Measurements from ENCODE around the gene FHIT.

FHIT gene

DNA sequence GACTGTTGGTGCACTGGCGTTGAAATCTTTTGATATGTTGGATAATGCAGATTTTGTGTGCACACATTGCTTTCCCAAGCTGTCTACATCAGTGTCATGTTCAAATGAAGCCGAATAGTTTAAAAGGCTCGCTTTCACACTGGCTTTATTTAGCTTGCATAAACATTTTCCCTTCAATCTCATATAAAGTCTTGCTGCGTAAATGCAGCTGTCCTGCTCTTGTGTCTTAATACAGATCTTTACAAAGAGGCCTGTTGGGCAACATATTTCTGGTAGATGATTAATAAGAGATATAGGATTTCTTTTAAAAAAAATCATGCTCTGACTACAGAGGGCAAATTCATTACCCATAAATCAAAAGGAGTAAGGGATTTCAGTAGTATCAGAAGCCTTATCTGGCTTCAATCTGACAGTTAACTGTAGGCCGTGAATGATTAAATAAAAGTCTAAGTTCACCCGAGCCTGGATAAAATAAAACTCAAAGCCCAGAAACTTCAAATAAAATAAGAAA lies 937.2 kb downstream of the FHIT start:
- TF ChIP-seq CTCF (IDR thresholded peaks at IDR 0.05; ENCODE audit: low read depth, low read length, poor library complexity, severe bottlenecking) (no peak), EZH2phosphoT487 (IDR thresholded peaks at IDR 0.05; ENCODE audit: borderline replicate concordance, low read length) (no peak)
- Histone ChIP-seq H3K36me3 (ENCODE audit: control insufficient read depth, low read length) (no peaks in the 10 kb centered on the region), H3K9me2 (replicated peaks; ENCODE audit: control insufficient read depth, low read length) (no peaks in the 10 kb centered on the region), H3K9me3 (ENCODE audit: control insufficient read depth, insufficient read depth, low read length) (no peaks in the 10 kb centered on the region), H3K4me3 (ENCODE audit: low read length) (no peak overlapping the region), H3K27ac (ENCODE audit: low read depth, low read length) (no peak overlapping the region), H3K27me3 (ENCODE audit: control insufficient read depth, low read length) (no peaks in the 10 kb centered on the region), H3K4me2 (ENCODE audit: low read length) (no peak overlapping the region), H3K4me1 (ENCODE audit: control insufficient read depth, low read length) (no peaks in the 10 kb centered on the region), H3F3A (ENCODE audit: control insufficient read depth, insufficient read depth) (no peaks in the 10 kb centered on the region), H3K79me2 (ENCODE audit: control insufficient read depth, low read length) (no peaks in the 10 kb centered on the region), H4K20me1 (ENCODE audit: control insufficient read depth, insufficient read depth, low read depth, low read length) (no peaks in the 10 kb centered on the region)

GRCh38 chr3:60313231-60313798 lies 937.9 kb downstream of the FHIT start:
- no peaks in the 10 kb centered on the region for H3K9me2 ChIP-seq (replicated peaks; ENCODE audit: control insufficient read depth, low read length)
- H3K27me3 ChIP-seq (ENCODE audit: control insufficient read depth, low read length): no peaks in the 10 kb centered on the region
- H3K79me2 ChIP-seq (ENCODE audit: control insufficient read depth, low read length): no peaks in the 10 kb centered on the region
- no peaks in the 10 kb centered on the region for H4K20me1 ChIP-seq (ENCODE audit: control insufficient read depth, insufficient read depth, low read depth, low read length)
- no peaks in the 10 kb centered on the region for H3F3A ChIP-seq (ENCODE audit: control insufficient read depth, insufficient read depth)
- no peak overlapping the region for H3K4me3 ChIP-seq (ENCODE audit: low read length)
- no peaks in the 10 kb centered on the region for H3K36me3 ChIP-seq (ENCODE audit: control insufficient read depth, low read length)
- H3K27ac ChIP-seq (ENCODE audit: low read depth, low read length): no peak overlapping the region
- H3K4me2 ChIP-seq (ENCODE audit: low read length): no peak overlapping the region
- no peaks in the 10 kb centered on the region for H3K4me1 ChIP-seq (ENCODE audit: control insufficient read depth, low read length)
- TF ChIP-seq CTCF (IDR thresholded peaks at IDR 0.05; ENCODE audit: low read depth, low read length, poor library complexity, severe bottlenecking): no peak
- no peaks in the 10 kb centered on the region for H3K9me3 ChIP-seq (ENCODE audit: control insufficient read depth, insufficient read depth, low read length)

- Histone ChIP-seq H3K36me3 (ENCODE audit: control insufficient read depth, low read length) (no peaks in the 10 kb centered on the region), H3F3A (ENCODE audit: control insufficient read depth, insufficient read depth) (no peaks in the 10 kb centered on the region), H3K27me3 (ENCODE audit: control insufficient read depth, low read length) (no peaks in the 10 kb centered on the region), H4K20me1 (ENCODE audit: control insufficient read depth, insufficient read depth, low read depth, low read length) (no peaks in the 10 kb centered on the region), H3K4me1 (ENCODE audit: control insufficient read depth, low read length) (no peaks in the 10 kb centered on the region), H3K4me2 (ENCODE audit: low read length) (no peak overlapping the region), H3K4me3 (ENCODE audit: low read length) (no peak overlapping the region), H3K79me2 (ENCODE audit: control insufficient read depth, low read length) (no peaks in the 10 kb centered on the region), H3K9me3 (ENCODE audit: control insufficient read depth, insufficient read depth, low read length) (no peaks in the 10 kb centered on the region), H3K27ac (ENCODE audit: low read depth, low read length) (no peak overlapping the region), H3K9me2 (replicated peaks; ENCODE audit: control insufficient read depth, low read length) (no peaks in the 10 kb centered on the region)
- no peak for TF ChIP-seq CTCF (IDR thresholded peaks at IDR 0.05; ENCODE audit: low read depth, low read length, poor library complexity, severe bottlenecking)
- no peak for TF ChIP-seq EZH2phosphoT487 (IDR thresholded peaks at IDR 0.05; ENCODE audit: borderline replicate concordance, low read length)
Observed at GRCh38 chr3:60309539-60310268, 941.5 kb downstream of the FHIT start.
